ENCODE results near the gene TMEM43.
"Not testable (repeated sequence)": the region's sequence is repeated elsewhere in the genome, so short reads cannot be mapped to it uniquely, and the experiment has no call there.

- TF ChIP-seq CTCF (IDR thresholded peaks at IDR 0.05; ENCODE audit: low read length); EZH2 (IDR thresholded peaks at IDR 0.05; ENCODE audit: borderline replicate concordance, low read length): not testable (repeated sequence)
Observed at GRCh38 chr3:14109821-14110220, 15.0 kb upstream of the TMEM43 start.

All from OCI-LY1 (cell line).